Peyer's patch (tissue), 4 donors: ENCODE measurements around the gene LRRTM2. TPM values are rescaled to one million over a fixed set of nuclear protein-coding genes. Genes with fewer than 3 reads are reported as not detected.

ENCODE experiments used
- DNase-seq, 3 donors: peaks; one replicate each; pipeline ENCODE4 v3.0.0-alpha.2; 2017 to 2019
- H3K27ac ChIP-seq, 4 donors: fragments of 200-600 bp; sonication (generic); one replicate each; pipeline ENCODE4 v1.5.1; 2016 to 2019
- H3K27me3 ChIP-seq, 2 donors: fragments of 200-600 bp; sonication (generic); one replicate each; pipeline ENCODE4 v1.5.1; 2019
- H3K36me3 ChIP-seq, 3 donors: fragments of 200-600 bp; sonication (generic); one replicate each; pipeline ENCODE4 v1.5.1; 2016 to 2019
- H3K4me1 ChIP-seq, 4 donors: fragments of 200-600 bp; sonication (generic); one replicate each; pipeline ENCODE4 v1.5.1; 2016 to 2019
- H3K4me3 ChIP-seq, 4 donors: fragments of 200-600 bp; sonication (generic); 1 replicate in 3 of 4; 2 replicates in 1 of 4; pipeline ENCODE4 v1.5.1; 2016 to 2019; ENCODE audit warnings: mild to moderate bottlenecking in 1 of 4
- H3K9me3 ChIP-seq, 4 donors: fragments of 200-600 bp; sonication (generic); one replicate each; pipeline ENCODE4 v1.5.1; 2016 to 2019; ENCODE audit warnings: mild to moderate bottlenecking in 1 of 4
- POLR2A ChIP-seq, 2 donors: fragments of 450-650 bp; IDR thresholded peaks; one replicate each; pipeline ENCODE4 v1.5.1; 2017; ENCODE audit warnings: antibody characterized with exemption in 2 of 2, mild to moderate bottlenecking in 2 of 2, moderate library complexity in 2 of 2
- total RNA-seq, 4 donors: library from RNA; depleted of rRNA; stranded (reverse); fragments of >200 nt; gene quantifications; one replicate each; pipeline ENCODE4 v1.1.0, GENCODE V29; 2016
- TF ChIP-seq, protein P1 (sequence below), 6 experiments: fragments of 450-650 bp in 4 of 6; fragments of 200-600 bp in 2 of 6; sonication (generic) in 1 of 6; IDR thresholded peaks; one replicate each; pipeline ENCODE4 v1.5.1; 2017 to 2019; ENCODE audit warnings: antibody characterized with exemption in 6 of 6, mild to moderate bottlenecking in 3 of 6, moderate library complexity in 1 of 6

LRRTM2 gene
- total RNA-seq, 4 donors from 2014 or later, result 4.1 TPM; not detected in 3

DNA sequence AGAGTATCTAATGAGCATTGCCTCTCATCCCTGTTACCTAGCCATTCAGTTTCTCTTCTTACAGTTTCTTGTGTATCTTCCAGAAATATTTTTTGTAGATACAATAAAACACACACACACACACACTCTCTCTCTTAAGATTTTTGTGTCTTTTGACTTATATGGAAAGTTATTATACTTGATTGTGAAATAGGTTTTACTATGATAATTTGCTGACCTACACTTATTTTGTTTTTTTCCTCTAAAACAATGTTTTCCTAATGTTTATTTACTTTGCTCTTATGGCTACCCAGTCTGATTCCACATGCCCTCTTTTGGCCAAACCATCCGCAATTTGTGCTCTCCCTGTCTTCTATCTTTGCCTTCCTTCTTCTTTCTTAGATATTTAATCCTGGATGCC is 25.3 kb downstream of the LRRTM2 start:
- Histone ChIP-seq H3K4me3 (no peak overlapping the region), H3K9me3 (no peaks in the 10 kb centered on the region), H3K27me3 (no peaks in the 10 kb centered on the region), H3K4me1 (no peaks in the 10 kb centered on the region), H3K27ac (no peak overlapping the region), H3K36me3 (no peaks in the 10 kb centered on the region)
- TF ChIP-seq, protein P1, sequence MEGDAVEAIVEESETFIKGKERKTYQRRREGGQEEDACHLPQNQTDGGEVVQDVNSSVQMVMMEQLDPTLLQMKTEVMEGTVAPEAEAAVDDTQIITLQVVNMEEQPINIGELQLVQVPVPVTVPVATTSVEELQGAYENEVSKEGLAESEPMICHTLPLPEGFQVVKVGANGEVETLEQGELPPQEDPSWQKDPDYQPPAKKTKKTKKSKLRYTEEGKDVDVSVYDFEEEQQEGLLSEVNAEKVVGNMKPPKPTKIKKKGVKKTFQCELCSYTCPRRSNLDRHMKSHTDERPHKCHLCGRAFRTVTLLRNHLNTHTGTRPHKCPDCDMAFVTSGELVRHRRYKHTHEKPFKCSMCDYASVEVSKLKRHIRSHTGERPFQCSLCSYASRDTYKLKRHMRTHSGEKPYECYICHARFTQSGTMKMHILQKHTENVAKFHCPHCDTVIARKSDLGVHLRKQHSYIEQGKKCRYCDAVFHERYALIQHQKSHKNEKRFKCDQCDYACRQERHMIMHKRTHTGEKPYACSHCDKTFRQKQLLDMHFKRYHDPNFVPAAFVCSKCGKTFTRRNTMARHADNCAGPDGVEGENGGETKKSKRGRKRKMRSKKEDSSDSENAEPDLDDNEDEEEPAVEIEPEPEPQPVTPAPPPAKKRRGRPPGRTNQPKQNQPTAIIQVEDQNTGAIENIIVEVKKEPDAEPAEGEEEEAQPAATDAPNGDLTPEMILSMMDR (IDR thresholded peaks at IDR 0.05), result no peak
- TF ChIP-seq POLR2A (IDR thresholded peaks at IDR 0.05), result no peak
- no peak for DNase-seq

DNA sequence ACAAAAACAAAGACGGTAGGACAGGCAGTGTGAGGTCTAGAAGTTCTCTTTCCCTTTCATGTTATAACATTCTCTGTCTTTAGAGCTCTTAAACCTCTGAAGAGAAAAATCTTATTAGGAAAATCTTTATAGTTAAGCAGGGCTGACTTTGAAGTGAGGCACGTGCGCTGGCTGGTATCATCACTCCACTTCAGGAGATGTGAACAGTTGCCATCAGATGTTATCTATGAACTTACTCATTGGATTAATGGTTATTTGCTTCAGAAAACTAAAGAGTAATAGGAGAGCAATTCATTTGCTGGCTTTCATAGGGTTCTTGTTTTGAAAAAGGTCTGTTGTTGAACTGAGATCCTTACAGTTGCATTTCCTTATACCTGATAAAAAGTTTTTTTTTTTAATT is 25.7 kb downstream of the LRRTM2 start:
- Histone ChIP-seq H3K27ac (no peak overlapping the region), H3K4me1 (no peaks in the 10 kb centered on the region), H3K27me3 (no peaks in the 10 kb centered on the region), H3K9me3 (no peaks in the 10 kb centered on the region), H3K36me3 (no peaks in the 10 kb centered on the region), H3K4me3 (no peak overlapping the region)
- TF ChIP-seq, protein P1 (IDR thresholded peaks at IDR 0.05), result no peak
- no peak for TF ChIP-seq POLR2A (IDR thresholded peaks at IDR 0.05)
- DNase-seq, result no peak

DNA sequence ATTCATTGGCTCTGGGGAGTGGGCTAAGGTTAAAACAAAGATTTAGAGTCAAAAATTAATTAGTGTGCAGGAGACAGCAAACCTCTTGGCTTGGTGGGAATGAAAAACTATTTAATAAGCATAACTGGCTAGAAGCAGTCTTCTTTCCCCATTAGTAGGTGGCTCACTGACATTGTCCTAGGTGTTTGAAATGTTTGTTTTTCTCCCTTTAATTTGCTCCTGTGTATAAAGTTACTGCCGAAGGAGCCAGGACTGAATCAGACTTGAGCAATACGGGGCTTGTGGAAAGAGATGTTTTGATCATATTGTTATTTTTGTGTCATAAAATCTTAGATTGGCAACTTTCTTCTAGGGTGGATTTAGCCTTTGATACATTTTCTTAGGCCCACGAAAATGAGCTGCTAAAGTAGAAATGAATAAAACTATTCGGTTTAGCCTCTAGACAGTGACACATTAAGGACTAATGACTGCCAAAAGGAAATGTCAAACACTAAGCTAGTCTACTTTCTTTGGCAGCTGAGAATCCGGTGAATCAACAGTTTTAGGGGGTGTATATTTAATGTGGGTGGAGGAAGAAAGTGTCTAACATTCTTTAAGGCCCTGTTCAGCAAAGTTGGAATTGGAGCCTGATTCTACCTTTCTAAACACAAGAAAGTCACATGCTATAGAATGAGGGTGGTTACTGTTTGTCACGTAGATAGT is 30.2 kb downstream of the LRRTM2 start:
- Histone ChIP-seq H3K4me3 (no peak overlapping the region), H3K27me3 (no peaks in the 10 kb centered on the region), H3K4me1 (peaks cover 0 to 10% (median 0%) of the 10 kb centered on the region in 4 donors), H3K9me3 (no peaks in the 10 kb centered on the region), H3K27ac (no peak overlapping the region), H3K36me3 (no peaks in the 10 kb centered on the region)
- DNase-seq, result no peak
- no peak for TF ChIP-seq POLR2A (IDR thresholded peaks at IDR 0.05)
- TF ChIP-seq, protein P1 (IDR thresholded peaks at IDR 0.05), result no peak

DNA sequence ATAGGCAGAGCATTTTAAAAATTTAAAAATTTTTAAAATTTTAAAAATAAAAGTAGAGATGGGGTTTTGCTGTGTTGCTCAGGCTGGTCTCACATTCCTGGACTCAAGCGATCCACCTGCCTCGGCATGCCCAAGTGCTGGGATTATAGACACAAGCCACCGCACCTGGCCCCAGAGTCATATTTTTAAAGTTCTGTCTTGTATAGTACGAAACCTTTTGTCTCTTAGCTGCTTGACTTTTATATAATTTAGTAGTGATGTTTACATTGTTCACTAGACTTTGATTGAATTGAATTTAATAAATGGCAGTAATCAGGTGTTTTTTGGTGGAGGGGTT is 31.0 kb downstream of the LRRTM2 start:
- Histone ChIP-seq H3K4me3 (no peak overlapping the region), H3K4me1 (peaks cover 0 to 10% (median 0%) of the 10 kb centered on the region in 4 donors), H3K27ac (no peak overlapping the region), H3K36me3 (no peaks in the 10 kb centered on the region), H3K9me3 (no peaks in the 10 kb centered on the region), H3K27me3 (no peaks in the 10 kb centered on the region)
- no peak for DNase-seq
- no peak for TF ChIP-seq POLR2A (IDR thresholded peaks at IDR 0.05)
- TF ChIP-seq, protein P1 (IDR thresholded peaks at IDR 0.05), result no peak

DNA sequence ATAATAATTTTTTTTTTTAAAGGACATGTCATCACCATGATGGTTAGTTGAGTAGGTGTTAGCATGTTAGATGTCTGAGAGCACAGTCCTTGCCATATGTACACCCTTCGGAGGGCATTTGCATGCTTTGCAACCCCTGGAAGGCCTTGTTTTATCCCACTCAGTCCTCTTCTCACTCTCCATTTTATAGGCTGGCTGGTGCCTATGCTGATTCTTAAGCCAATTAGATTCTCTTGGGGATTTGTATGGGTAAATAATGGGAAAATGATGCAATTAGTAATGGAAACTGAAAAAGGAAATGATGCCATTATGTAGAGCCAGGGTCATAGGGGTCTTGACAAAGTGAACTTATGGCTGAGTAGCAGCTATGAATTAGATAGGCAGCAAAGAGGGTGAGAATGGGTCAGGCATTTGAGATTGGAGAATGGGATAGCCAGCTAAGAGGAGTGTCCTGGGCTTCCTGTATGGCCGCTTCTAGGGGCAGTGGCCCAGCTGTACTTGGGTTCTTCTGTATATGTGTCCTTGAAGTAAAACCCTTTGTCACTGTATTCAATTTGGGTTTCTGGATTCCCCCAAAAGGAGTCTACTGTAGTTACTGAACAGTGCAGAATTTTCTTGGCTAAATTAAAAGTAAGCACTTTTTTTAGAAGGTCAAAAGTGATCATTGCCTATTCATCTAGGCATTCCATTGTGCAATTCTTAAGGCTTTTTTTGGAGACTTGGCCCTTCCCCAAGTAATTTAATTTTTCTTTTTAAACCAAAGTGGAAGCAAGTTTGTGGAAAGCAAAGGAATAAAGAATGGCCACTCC is 31.6 kb downstream of the LRRTM2 start:
- H3K4me3 ChIP-seq, result no peak overlapping the region
- H3K4me1 ChIP-seq, result peaks cover 0 to 10% (median 0%) of the 10 kb centered on the region in 4 donors
- no peak overlapping the region for H3K27ac ChIP-seq
- no peaks in the 10 kb centered on the region for H3K9me3 ChIP-seq
- H3K36me3 ChIP-seq, result no peaks in the 10 kb centered on the region
- no peaks in the 10 kb centered on the region for H3K27me3 ChIP-seq
- DNase-seq, result no peak
- TF ChIP-seq POLR2A (IDR thresholded peaks at IDR 0.05), result no peak
- TF ChIP-seq, protein P1 (IDR thresholded peaks at IDR 0.05), result no peak
